Measurements from ENCODE around the gene QRICH1. TPM values are rescaled to one million over a fixed set of nuclear protein-coding genes. Genes with fewer than 3 reads are reported as not detected.
A peak's percentile ranks its signal among the peaks of the same experiment; 100 is the strongest.

QRICH1 gene
- total RNA-seq, 4 donors from 2014 or later = 85.8 to 187 (median 115) TPM

- no peak for DNase-seq (ENCODE audit: low spot score in 2 of 2)
- WGBS = 77% methylated on average over 10 of the region's 10 CpGs
- Histone ChIP-seq H3K4me1 (peaks cover 26% of the 10 kb centered on the region), H3K27me3 (no peaks in the 10 kb centered on the region), H3K27ac (peak overlapping the region; percentile 89), H3K9me3 (no peaks in the 10 kb centered on the region), H3K4me3 (no peak overlapping the region), H3K36me3 (peaks cover 75% of the 10 kb centered on the region)
- no peak for TF ChIP-seq POLR2AphosphoS5 (IDR thresholded peaks at IDR 0.05)
- no peak for TF ChIP-seq EP300 (IDR thresholded peaks at IDR 0.05)
- no peak for TF ChIP-seq POLR2A (IDR thresholded peaks at IDR 0.05)
- TF ChIP-seq CTCF (IDR thresholded peaks at IDR 0.05) = no peak
Measured at GRCh38 chr3:49119036-49119435, 25.2 kb upstream of the QRICH1 start.

GRCh38 chr3:49112262-49112661, 18.4 kb upstream of the QRICH1 start:
- H3K4me1 ChIP-seq = no peaks in the 10 kb centered on the region
- peaks cover 99% of the 10 kb centered on the region for H3K36me3 ChIP-seq
- H3K9me3 ChIP-seq = no peaks in the 10 kb centered on the region
- H3K4me3 ChIP-seq = no peak overlapping the region
- H3K27me3 ChIP-seq = no peaks in the 10 kb centered on the region
- TF ChIP-seq POLR2AphosphoS5 (IDR thresholded peaks at IDR 0.05) = no peak
- TF ChIP-seq EP300 (IDR thresholded peaks at IDR 0.05) = no peak
- TF ChIP-seq CTCF (IDR thresholded peaks at IDR 0.05) = no peak
- no peak for TF ChIP-seq POLR2A (IDR thresholded peaks at IDR 0.05)
- DNase-seq (ENCODE audit: low spot score in 2 of 2) = no peak
- no peak overlapping the region for H3K27ac ChIP-seq
- WGBS = 86% methylated on average over 13 of the region's 14 CpGs

- DNase-seq (ENCODE audit: low spot score in 2 of 2) = no peak
- TF ChIP-seq CTCF (IDR thresholded peaks at IDR 0.05) (no peak), POLR2A (IDR thresholded peaks at IDR 0.05) (no peak), POLR2AphosphoS5 (IDR thresholded peaks at IDR 0.05) (no peak), EP300 (IDR thresholded peaks at IDR 0.05) (no peak)
- WGBS = 59% methylated on average over 5 of the region's 6 CpGs
Measured at GRCh38 chr3:49111347-49111746, 17.5 kb upstream of the QRICH1 start.

GRCh38 chr3:49110780-49111179, 16.9 kb upstream of the QRICH1 start:
- TF ChIP-seq POLR2AphosphoS5 (IDR thresholded peaks at IDR 0.05) (no peak), POLR2A (IDR thresholded peaks at IDR 0.05) (no peak)
- 77% methylated on average over 5 of the region's 13 CpGs for WGBS
- Histone ChIP-seq H3K27me3 (no peaks in the 10 kb centered on the region), H3K36me3 (peaks cover 84% of the 10 kb centered on the region), H3K27ac (no peak overlapping the region), H3K9me3 (no peaks in the 10 kb centered on the region), H3K4me1 (peaks cover 2% of the 10 kb centered on the region), H3K4me3 (no peak overlapping the region)
- no peak for DNase-seq (ENCODE audit: low spot score in 2 of 2)

More at GRCh38 chr3:49111347-49111746, 17.5 kb upstream of the QRICH1 start:
- H3K36me3 ChIP-seq = peaks cover 90% of the 10 kb centered on the region
- no peaks in the 10 kb centered on the region for H3K4me1 ChIP-seq
- no peaks in the 10 kb centered on the region for H3K9me3 ChIP-seq
- no peaks in the 10 kb centered on the region for H3K27me3 ChIP-seq
- no peak overlapping the region for H3K27ac ChIP-seq
- H3K4me3 ChIP-seq = no peak overlapping the region

- Histone ChIP-seq H3K4me1 (peaks cover 21% of the 10 kb centered on the region), H3K9me3 (no peaks in the 10 kb centered on the region), H3K36me3 (peaks cover 60% of the 10 kb centered on the region), H3K27me3 (no peaks in the 10 kb centered on the region), H3K4me3 (no peak overlapping the region), H3K27ac (no peak overlapping the region)
- 70% methylated on average over 8 of the region's 14 CpGs for WGBS
- TF ChIP-seq EP300 (IDR thresholded peaks at IDR 0.05) = no peak
- TF ChIP-seq CTCF (IDR thresholded peaks at IDR 0.05) = no peak
- TF ChIP-seq POLR2AphosphoS5 (IDR thresholded peaks at IDR 0.05) = no peak
- TF ChIP-seq POLR2A (IDR thresholded peaks at IDR 0.05) = no peak
- DNase-seq (ENCODE audit: low spot score in 2 of 2) = no peak
Measured at GRCh38 chr3:49108346-49108745, 14.5 kb upstream of the QRICH1 start.

All from suprapubic skin (tissue), 4 donors.